GM12878 (cell line): ENCODE data around the gene PTPN5. TPM values are rescaled to one million over a fixed set of nuclear protein-coding genes. Genes with fewer than 3 reads are reported as not detected.

Experiments
- ATAC-seq: fragments of 200-7000 bp; cut with Tn5 transposase; 3 replicates; pipeline ENCODE4 v1.9.1; 2020; ENCODE audit warnings: mild to moderate bottlenecking, moderate library complexity
- BruUV-seq: library from RNA; stranded (reverse); fragments of 400-500 nt; replicated peaks from 2 replicates; lab custom pipeline; 2021; lab: Mats Ljungman, UMichigan
- CTCF ChIA-PET: fragments of 300-600 bp; sonication (Branson Sonifier 250); formaldehyde crosslinking; extraction: SDS; loops from one replicate; lab custom pipeline; 2021; ENCODE audit warnings: inconsistent platforms; lab: Yijun Ruan, JAX
- POLR2A ChIA-PET: fragments of 350-600 bp; formaldehyde crosslinking; extraction: SDS; loops from one replicate; lab custom pipeline; 2021; ENCODE audit warnings: inconsistent platforms; lab: Charles Lee
- RAD21 ChIA-PET: fragments of 300-600 bp; sonication (Branson Sonifier 250); formaldehyde crosslinking; loops from one replicate; lab custom pipeline; 2023; ENCODE audit warnings: antibody characterized with exemption; ENCODE audit not compliant: unreplicated experiment; lab: Charles Lee
- SMC1A ChIA-PET: fragments of 300-600 bp; sonication (Branson Sonifier 250); formaldehyde crosslinking; loops from one replicate; lab custom pipeline; 2023; ENCODE audit not compliant: unreplicated experiment, uncharacterized antibody; lab: Charles Lee
- DNase-seq: peaks from one replicate; pipeline ENCODE4 v3.0.0-alpha.2; 2011; ENCODE audit warnings: low read depth, low spot score
- FAIRE-seq: peaks from 3 replicates; lab custom pipeline; 2011; peaks lifted over from hg19 to GRCh38; lab: Jason Lieb, UNC
- H2AFZ ChIP-seq: 2 replicates; pipeline ENCODE4 v1.6.0; 2011; ENCODE audit warnings: low read depth, low read length, control low read depth; ENCODE audit not compliant: control insufficient read depth
- H3K27ac ChIP-seq: 2 replicates; pipeline ENCODE4 v1.5.1; 2011; ENCODE audit warnings: control low read depth; ENCODE audit not compliant: control insufficient read depth, insufficient read depth
- H3K27me3 ChIP-seq, 2 experiments: replicated peaks in 1 of 2; 2 replicates each; pipeline versions ENCODE4 v1.6.0 to v1.6.1; 2011; ENCODE audit warnings: low read length in 1 of 2; ENCODE audit not compliant: control insufficient read depth in 2 of 2, insufficient read depth in 2 of 2
- H3K36me3 ChIP-seq, 2 experiments: 2 replicates each; pipeline ENCODE4 v1.5.1; 2011; ENCODE audit warnings: low read length in 1 of 2; ENCODE audit not compliant: control insufficient read depth in 2 of 2, insufficient read depth in 2 of 2
- H3K4me1 ChIP-seq: 2 replicates; pipeline ENCODE4 v1.6.1; 2011; ENCODE audit warnings: mild to moderate bottlenecking, low read length, moderate library complexity, mixed read lengths; ENCODE audit not compliant: control insufficient read depth, insufficient read depth
- H3K4me2 ChIP-seq: 2 replicates; pipeline ENCODE4 v1.6.0; 2011; ENCODE audit warnings: control low read depth; ENCODE audit not compliant: control insufficient read depth, insufficient read depth
- H3K4me3 ChIP-seq: fragments of 200-600 bp; sonication (generic); 2 replicates; pipeline ENCODE4 v1.5.1; 2016
- H3K79me2 ChIP-seq: 2 replicates; pipeline ENCODE4 v1.6.0; 2011; ENCODE audit warnings: low read length; ENCODE audit not compliant: control insufficient read depth, insufficient read depth
- H3K9ac ChIP-seq: 2 replicates; pipeline ENCODE4 v1.8.0; 2011; ENCODE audit warnings: low read length, control low read depth, mixed read lengths; ENCODE audit not compliant: control insufficient read depth, insufficient read depth
- H3K9me3 ChIP-seq: replicated peaks from 3 replicates; pipeline ENCODE4 v1.5.1; 2011; ENCODE audit warnings: mild to moderate bottlenecking, low read length; ENCODE audit not compliant: control insufficient read depth, insufficient read depth
- H4K20me1 ChIP-seq: 2 replicates; pipeline ENCODE4 v1.6.0; 2011; ENCODE audit not compliant: control insufficient read depth, insufficient read depth
- BACH1 ChIP-seq: fragments of 450-650 bp; IDR thresholded peaks from 2 replicates; pipeline ENCODE4 v1.6.1; 2017; ENCODE audit warnings: mild to moderate bottlenecking, borderline replicate concordance
- CBX5 ChIP-seq: sonication (generic); IDR thresholded peaks from 2 replicates; pipeline ENCODE4 v1.6.1; 2016; ENCODE audit warnings: low read depth, moderate library complexity, mild to moderate bottlenecking, inconsistent platforms
- CREB1 ChIP-seq: IDR thresholded peaks from 2 replicates; pipeline ENCODE4 v1.6.1; 2012; ENCODE audit warnings: low read depth, mild to moderate bottlenecking, inconsistent platforms
- HDAC6 ChIP-seq: fragments of 200-600 bp; sonication (generic); IDR thresholded peaks from one replicate; pipeline ENCODE4 v1.8.0; 2017; ENCODE audit warnings: antibody characterized with exemption; ENCODE audit not compliant: unreplicated experiment
- NR2C1 ChIP-seq: fragments of 450-650 bp; IDR thresholded peaks from 2 replicates; pipeline ENCODE4 v1.6.1; 2017; ENCODE audit warnings: antibody characterized with exemption, mild to moderate bottlenecking, moderate library complexity
- PAX8 ChIP-seq: fragments of 450-650 bp; IDR thresholded peaks from 2 replicates; pipeline ENCODE4 v1.6.1; 2017; ENCODE audit warnings: mild to moderate bottlenecking, moderate library complexity
- RFX5 ChIP-seq: IDR thresholded peaks from 2 replicates; pipeline ENCODE4 v1.6.1; 2011; ENCODE audit warnings: low read depth, low read length, improper control_type of control experiment
- SMAD1 ChIP-seq: fragments of 450-650 bp; IDR thresholded peaks from 2 replicates; pipeline ENCODE4 v1.6.1; 2018; ENCODE audit warnings: mild to moderate bottlenecking, low read depth; ENCODE audit not compliant: partially characterized antibody
- SMARCA5 ChIP-seq: fragments of 450-650 bp; IDR thresholded peaks from 2 replicates; pipeline ENCODE4 v1.6.1; 2017; ENCODE audit warnings: mild to moderate bottlenecking
- SREBF1 ChIP-seq: IDR thresholded peaks from 2 replicates; pipeline ENCODE4 v1.6.1; 2012; ENCODE audit warnings: mild to moderate bottlenecking, low read length
- ZNF274 ChIP-seq: IDR thresholded peaks from one replicate; pipeline ENCODE4 v1.8.0; 2011; ENCODE audit not compliant: insufficient read length, insufficient read depth
- WGBS: methylation state at CpG from one replicate; pipeline ENCODE4 v1.1.6; 2016; ENCODE audit warnings: low lambda C conversion rate; ENCODE audit not compliant: insufficient replicate concordance, insufficient coverage; ENCODE audit errors: missing lambda C conversion rate; 5-methylcytosine and 5-hydroxymethylcytosine counted together
- in situ Hi-C: fragments of 300-500 bp; cut with MboI; formaldehyde crosslinking; loops from 9 replicates; pipeline ENCODE4 v1.14.3; 2018; ENCODE audit warnings: mixed read lengths
- intact Hi-C: fragments of 100-400 bp; cut with micrococcal nuclease; formaldehyde crosslinking; loops from one replicate; pipeline ENCODE4 v1.14.2; 2022; ENCODE audit not compliant: unreplicated experiment
- polyA plus RNA-seq, 11 experiments: library from polyadenylated mRNA; depleted of rRNA in 4 of 11; unstranded in 6 of 11; stranded (reverse) in 5 of 11; fragments of >200 nt; fragmentation: Nextera tagmentation in 4 of 11; fragmentation: Illumina TruSeq in 1 of 11; extraction: Ambion mirVana in 4 of 11; extraction: Trizol in 1 of 11; gene quantifications; 1 replicate in 1 of 11; 2 replicates in 10 of 11; pipeline versions ENCODE4 v1.2.1 to v1.2.3, GENCODE V29; 2011 to 2016; ENCODE audit warnings: inconsistent platforms in 2 of 11, missing spikeins in 2 of 11, low read depth in 1 of 11
- total RNA-seq, 4 experiments: library from RNA; depleted of rRNA in 3 of 4; stranded (reverse); fragments of >200 nt in 3 of 4; fragmentation: Illumina TruSeq in 1 of 4; extraction: Trizol in 1 of 4; gene quantifications; 2 replicates each; pipeline versions ENCODE4 v1.2.1 to v1.2.3, GENCODE V29; 2013 to 2021
- TF ChIP-seq, protein P1 (sequence below): fragments of 450-650 bp; IDR thresholded peaks from 2 replicates; pipeline ENCODE4 v1.6.1; 2017; ENCODE audit warnings: low read depth, mild to moderate bottlenecking, moderate library complexity
- TF ChIP-seq, protein P2 (sequence below): fragments of 450-650 bp; IDR thresholded peaks from 2 replicates; pipeline ENCODE4 v1.6.1; 2016; ENCODE audit warnings: mild to moderate bottlenecking
- TF ChIP-seq, protein P3 (sequence below): fragments of 450-650 bp; IDR thresholded peaks from 2 replicates; pipeline ENCODE4 v1.6.1; 2018; ENCODE audit warnings: mild to moderate bottlenecking, low read depth, moderate library complexity; ENCODE audit not compliant: partially characterized antibody

PTPN5 gene
- total and polyA plus RNA-seq, 10 of the 15 experiments (the other 5 are each of a cell fraction or from before 2014, with no cell fraction given): 0.04 to 0.06 (median 0.05) TPM; not detected in 7

DNA sequence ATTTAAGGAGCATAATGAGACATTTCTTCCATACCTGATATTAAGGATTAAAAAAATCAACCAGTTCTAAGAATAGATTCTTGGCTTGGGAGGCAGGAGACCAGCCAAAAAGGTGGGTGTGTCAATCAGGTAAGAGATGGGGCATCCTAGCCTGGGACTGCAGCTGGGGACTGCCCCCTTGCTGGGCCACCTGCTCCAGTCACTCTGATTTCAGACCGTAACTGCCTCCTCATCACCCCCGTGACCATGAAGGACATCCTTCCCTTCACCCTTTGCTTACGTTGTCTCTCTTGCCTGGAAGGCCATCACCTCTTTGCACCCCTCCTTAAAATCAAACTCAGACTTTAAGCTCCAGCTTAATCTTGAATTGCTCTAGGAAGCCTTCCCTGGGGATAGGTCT, 17.9 kb downstream of the PTPN5 start (continued):
- TF ChIP-seq NR2C1: no peak
- no peak for TF ChIP-seq CREB1
- TF ChIP-seq HDAC6: no peak
- TF ChIP-seq PAX8: no peak
- no peak for TF ChIP-seq SMARCA5
- TF ChIP-seq, protein P1, sequence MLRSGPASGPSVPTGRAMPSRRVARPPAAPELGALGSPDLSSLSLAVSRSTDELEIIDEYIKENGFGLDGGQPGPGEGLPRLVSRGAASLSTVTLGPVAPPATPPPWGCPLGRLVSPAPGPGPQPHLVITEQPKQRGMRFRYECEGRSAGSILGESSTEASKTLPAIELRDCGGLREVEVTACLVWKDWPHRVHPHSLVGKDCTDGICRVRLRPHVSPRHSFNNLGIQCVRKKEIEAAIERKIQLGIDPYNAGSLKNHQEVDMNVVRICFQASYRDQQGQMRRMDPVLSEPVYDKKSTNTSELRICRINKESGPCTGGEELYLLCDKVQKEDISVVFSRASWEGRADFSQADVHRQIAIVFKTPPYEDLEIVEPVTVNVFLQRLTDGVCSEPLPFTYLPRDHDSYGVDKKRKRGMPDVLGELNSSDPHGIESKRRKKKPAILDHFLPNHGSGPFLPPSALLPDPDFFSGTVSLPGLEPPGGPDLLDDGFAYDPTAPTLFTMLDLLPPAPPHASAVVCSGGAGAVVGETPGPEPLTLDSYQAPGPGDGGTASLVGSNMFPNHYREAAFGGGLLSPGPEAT: no peak
- TF ChIP-seq, protein P2, sequence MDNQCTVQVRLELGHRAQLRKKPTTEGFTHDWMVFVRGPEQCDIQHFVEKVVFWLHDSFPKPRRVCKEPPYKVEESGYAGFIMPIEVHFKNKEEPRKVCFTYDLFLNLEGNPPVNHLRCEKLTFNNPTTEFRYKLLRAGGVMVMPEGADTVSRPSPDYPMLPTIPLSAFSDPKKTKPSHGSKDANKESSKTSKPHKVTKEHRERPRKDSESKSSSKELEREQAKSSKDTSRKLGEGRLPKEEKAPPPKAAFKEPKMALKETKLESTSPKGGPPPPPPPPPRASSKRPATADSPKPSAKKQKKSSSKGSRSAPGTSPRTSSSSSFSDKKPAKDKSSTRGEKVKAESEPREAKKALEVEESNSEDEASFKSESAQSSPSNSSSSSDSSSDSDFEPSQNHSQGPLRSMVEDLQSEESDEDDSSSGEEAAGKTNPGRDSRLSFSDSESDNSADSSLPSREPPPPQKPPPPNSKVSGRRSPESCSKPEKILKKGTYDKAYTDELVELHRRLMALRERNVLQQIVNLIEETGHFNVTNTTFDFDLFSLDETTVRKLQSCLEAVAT: no peak
- no peak for TF ChIP-seq SMAD1

DNA sequence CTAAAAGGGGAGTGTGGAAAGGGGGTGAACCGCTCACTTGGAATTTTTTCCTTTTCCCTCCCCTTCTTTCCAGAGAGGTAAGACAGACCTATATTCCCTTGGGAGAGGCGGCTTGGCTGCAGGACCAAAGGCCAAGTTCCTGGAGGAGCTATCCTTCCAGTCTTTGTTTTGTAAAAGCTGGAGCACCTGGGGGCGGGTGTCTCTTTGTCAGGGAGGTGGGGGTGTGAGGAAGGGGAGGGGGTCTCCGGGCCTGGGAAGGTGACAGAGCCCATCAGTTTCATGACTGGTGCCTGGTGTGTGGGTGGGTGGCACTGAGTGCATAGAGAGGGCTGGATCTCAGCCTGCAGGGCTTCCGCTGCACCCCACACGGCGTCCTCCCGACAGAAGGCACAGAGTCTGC, 18.5 kb downstream of the PTPN5 start:
- no TSS peak for BruUV-seq
- POLR2A ChIA-PET: interaction anchor here (1.4 kb wide), 1 partner anchor 8 kb away, joined by 7 read pairs; no protein-coding TSS in a partner anchor
- Histone ChIP-seq H4K20me1 (no peaks in the 10 kb centered on the region), H3K9ac (no peak overlapping the region), H3K27me3 (no peaks in the 10 kb centered on the region), H2AFZ (no peak overlapping the region), H3K9me3 (no peaks in the 10 kb centered on the region; the same call in 2 of the 3 replicates), H3K79me2 (no peaks in the 10 kb centered on the region), H3K4me1 (peaks cover 30% of the 10 kb centered on the region), H3K27ac (no peak overlapping the region), H3K4me3 (no peak overlapping the region), H3K4me2 (no peak overlapping the region), H3K36me3 (no peaks in the 10 kb centered on the region)
- DNase-seq: no peak
- intact Hi-C loops (no loop called here), in situ Hi-C loops (no loop called here)
- 80% methylated on average over 7 of the region's 8 CpGs for WGBS
- SMC1A ChIA-PET: interaction anchor here (1.0 to 11.8 kb wide), 5 partner anchors 8 to 51 kb away, joined by 3 to 174 read pairs (median 11); no protein-coding TSS in a partner anchor
- CTCF ChIA-PET: interaction anchor here (0.6 to 7.9 kb wide), 7 partner anchors 8 to 101 kb away, joined by 3 to 310 read pairs (median 30); no protein-coding TSS in a partner anchor
- no peak for FAIRE-seq
- no peak for ATAC-seq
- RAD21 ChIA-PET: interaction anchor here (1.0 to 5.1 kb wide), 5 partner anchors 8 to 80 kb away, joined by 3 to 34 read pairs (median 30); no protein-coding TSS in a partner anchor
- TF ChIP-seq CBX5: no peak
- TF ChIP-seq, protein P3, sequence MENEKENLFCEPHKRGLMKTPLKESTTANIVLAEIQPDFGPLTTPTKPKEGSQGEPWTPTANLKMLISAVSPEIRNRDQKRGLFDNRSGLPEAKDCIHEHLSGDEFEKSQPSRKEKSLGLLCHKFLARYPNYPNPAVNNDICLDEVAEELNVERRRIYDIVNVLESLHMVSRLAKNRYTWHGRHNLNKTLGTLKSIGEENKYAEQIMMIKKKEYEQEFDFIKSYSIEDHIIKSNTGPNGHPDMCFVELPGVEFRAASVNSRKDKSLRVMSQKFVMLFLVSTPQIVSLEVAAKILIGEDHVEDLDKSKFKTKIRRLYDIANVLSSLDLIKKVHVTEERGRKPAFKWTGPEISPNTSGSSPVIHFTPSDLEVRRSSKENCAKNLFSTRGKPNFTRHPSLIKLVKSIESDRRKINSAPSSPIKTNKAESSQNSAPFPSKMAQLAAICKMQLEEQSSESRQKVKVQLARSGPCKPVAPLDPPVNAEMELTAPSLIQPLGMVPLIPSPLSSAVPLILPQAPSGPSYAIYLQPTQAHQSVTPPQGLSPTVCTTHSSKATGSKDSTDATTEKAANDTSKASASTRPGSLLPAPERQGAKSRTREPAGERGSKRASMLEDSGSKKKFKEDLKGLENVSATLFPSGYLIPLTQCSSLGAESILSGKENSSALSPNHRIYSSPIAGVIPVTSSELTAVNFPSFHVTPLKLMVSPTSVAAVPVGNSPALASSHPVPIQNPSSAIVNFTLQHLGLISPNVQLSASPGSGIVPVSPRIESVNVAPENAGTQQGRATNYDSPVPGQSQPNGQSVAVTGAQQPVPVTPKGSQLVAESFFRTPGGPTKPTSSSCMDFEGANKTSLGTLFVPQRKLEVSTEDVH: no peak
- no peak for TF ChIP-seq BACH1
- TF ChIP-seq ZNF274: no peak
- no peak for TF ChIP-seq SREBF1
- TF ChIP-seq, protein P1: no peak
- no peak for TF ChIP-seq RFX5
